ENCODE data around the gene NLRC5.
"Not testable (repeated sequence)": the region's sequence is repeated elsewhere in the genome, so short reads cannot be mapped to it uniquely, and the experiment has no call there.

The NLRC5 gene

GRCh38 chr16:57001026-57001679 lies 11.8 kb downstream of the NLRC5 start:
- no peak for DNase-seq

- no peak for DNase-seq
Observed at GRCh38 chr16:57003439-57004386, 14.4 kb downstream of the NLRC5 start.

- no peak for DNase-seq
Observed at GRCh38 chr16:57004387-57005250, 15.3 kb downstream of the NLRC5 start.

- not testable (repeated sequence) for DNase-seq
Observed at GRCh38 chr16:57005597-57005996, 16.2 kb downstream of the NLRC5 start.

- DNase-seq, result no peak
Observed at GRCh38 chr16:57007050-57007449, 17.7 kb downstream of the NLRC5 start.

- DNase-seq, result no peak
Observed at GRCh38 chr16:57007530-57007929, 18.2 kb downstream of the NLRC5 start.

- DNase-seq, result no peak
Observed at GRCh38 chr16:57008440-57008839, 19.1 kb downstream of the NLRC5 start.

GRCh38 chr16:57009643-57010170 lies 20.4 kb downstream of the NLRC5 start:
- no peak for DNase-seq

- no peak for DNase-seq
Observed at GRCh38 chr16:57012353-57012752, 23.0 kb downstream of the NLRC5 start.

GRCh38 chr16:57013229-57013628 lies 23.9 kb downstream of the NLRC5 start:
- DNase-seq, result no peak

- DNase-seq, result no peak
Observed at GRCh38 chr16:57013902-57014301, 24.5 kb downstream of the NLRC5 start.

- DNase-seq, result no peak
Observed at GRCh38 chr16:57016301-57016700, 26.9 kb downstream of the NLRC5 start.

GRCh38 chr16:57016831-57017230 lies 27.5 kb downstream of the NLRC5 start:
- DNase-seq, result no peak

GRCh38 chr16:57017251-57017650 lies 27.9 kb downstream of the NLRC5 start:
- no peak for DNase-seq

- no peak for DNase-seq
Observed at GRCh38 chr16:57019746-57020145, 30.4 kb downstream of the NLRC5 start.

- DNase-seq, result no peak
Observed at GRCh38 chr16:57020651-57021050, 31.3 kb downstream of the NLRC5 start.

GRCh38 chr16:57021757-57022156 lies 32.4 kb downstream of the NLRC5 start:
- DNase-seq, result no peak

- DNase-seq, result no peak
Observed at GRCh38 chr16:57022445-57022844, 33.1 kb downstream of the NLRC5 start.

- DNase-seq, result no peak
Observed at GRCh38 chr16:57023541-57024249, 34.3 kb downstream of the NLRC5 start.

GRCh38 chr16:57024894-57025680 lies 35.7 kb downstream of the NLRC5 start:
- no peak for DNase-seq
